HL-60 (cell line): ENCODE measurements around the gene ZNF747.

ENCODE experiments used
- CTCF ChIP-seq: IDR thresholded peaks from one replicate; pipeline ENCODE4 v1.5.1; 2011; ENCODE audit warnings: low read length, control low read depth, inconsistent platforms; ENCODE audit not compliant: insufficient read depth
- POLR2AphosphoS5 ChIP-seq: IDR thresholded peaks from 2 replicates; pipeline ENCODE4 v1.6.1; 2012; ENCODE audit warnings: low read depth

GRCh38 chr16:30525844-30526136 lies 8.9 kb downstream of the ZNF747 start:
- TF ChIP-seq CTCF = no peak
- no peak for TF ChIP-seq POLR2AphosphoS5
